ENCODE measurements around the gene PRKN.

The PRKN gene

GRCh38 chr6:162109480-162110050 is 618.0 kb downstream of the PRKN start:
- no peak overlapping the region for H3K27ac ChIP-seq
- TF ChIP-seq, protein P1, sequence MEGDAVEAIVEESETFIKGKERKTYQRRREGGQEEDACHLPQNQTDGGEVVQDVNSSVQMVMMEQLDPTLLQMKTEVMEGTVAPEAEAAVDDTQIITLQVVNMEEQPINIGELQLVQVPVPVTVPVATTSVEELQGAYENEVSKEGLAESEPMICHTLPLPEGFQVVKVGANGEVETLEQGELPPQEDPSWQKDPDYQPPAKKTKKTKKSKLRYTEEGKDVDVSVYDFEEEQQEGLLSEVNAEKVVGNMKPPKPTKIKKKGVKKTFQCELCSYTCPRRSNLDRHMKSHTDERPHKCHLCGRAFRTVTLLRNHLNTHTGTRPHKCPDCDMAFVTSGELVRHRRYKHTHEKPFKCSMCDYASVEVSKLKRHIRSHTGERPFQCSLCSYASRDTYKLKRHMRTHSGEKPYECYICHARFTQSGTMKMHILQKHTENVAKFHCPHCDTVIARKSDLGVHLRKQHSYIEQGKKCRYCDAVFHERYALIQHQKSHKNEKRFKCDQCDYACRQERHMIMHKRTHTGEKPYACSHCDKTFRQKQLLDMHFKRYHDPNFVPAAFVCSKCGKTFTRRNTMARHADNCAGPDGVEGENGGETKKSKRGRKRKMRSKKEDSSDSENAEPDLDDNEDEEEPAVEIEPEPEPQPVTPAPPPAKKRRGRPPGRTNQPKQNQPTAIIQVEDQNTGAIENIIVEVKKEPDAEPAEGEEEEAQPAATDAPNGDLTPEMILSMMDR (conservative IDR thresholded peaks at IDR 0.05): no peak

DNA sequence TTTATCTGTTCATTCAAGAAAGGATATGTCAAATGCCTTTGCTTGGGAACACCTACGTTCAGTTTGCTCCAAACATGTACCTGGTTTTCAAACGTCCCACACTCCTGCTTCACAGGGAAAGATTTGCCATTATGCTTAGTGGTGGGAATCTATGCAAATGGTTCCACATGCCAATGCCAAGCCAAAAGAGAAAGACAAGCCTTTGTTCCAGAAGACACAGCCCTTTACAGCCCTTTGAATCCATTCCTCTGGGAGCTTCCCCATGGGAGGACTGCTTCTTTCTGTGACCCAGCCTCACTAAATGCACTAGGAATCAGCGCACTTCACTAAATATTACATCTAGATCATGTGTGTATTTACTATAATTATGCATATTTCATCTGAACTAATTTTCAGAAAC is 619.5 kb downstream of the PRKN start:
- no peak overlapping the region for H3K27ac ChIP-seq
- TF ChIP-seq, protein P1 (conservative IDR thresholded peaks at IDR 0.05): no peak

DNA sequence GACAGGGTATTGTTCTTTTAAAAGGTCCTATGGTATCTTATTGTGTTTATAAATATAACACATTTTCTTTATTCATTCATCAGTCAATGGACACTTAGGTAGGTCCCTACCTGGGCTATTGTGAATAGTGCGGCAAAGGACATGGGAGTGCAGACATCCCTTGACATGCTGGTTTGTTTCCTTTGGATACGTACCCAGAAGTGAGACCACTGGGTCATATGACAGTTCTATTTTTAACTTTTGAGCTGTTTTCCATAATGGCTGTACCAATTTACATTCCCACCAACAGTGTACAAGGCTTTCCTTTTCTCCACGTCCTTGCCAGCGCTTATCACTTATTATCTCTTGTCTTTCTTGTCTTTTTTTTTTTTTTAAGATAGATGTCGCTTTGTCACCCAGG is 627.5 kb downstream of the PRKN start:
- no peak overlapping the region for H3K27ac ChIP-seq
- TF ChIP-seq, protein P1 (conservative IDR thresholded peaks at IDR 0.05): no peak

DNA sequence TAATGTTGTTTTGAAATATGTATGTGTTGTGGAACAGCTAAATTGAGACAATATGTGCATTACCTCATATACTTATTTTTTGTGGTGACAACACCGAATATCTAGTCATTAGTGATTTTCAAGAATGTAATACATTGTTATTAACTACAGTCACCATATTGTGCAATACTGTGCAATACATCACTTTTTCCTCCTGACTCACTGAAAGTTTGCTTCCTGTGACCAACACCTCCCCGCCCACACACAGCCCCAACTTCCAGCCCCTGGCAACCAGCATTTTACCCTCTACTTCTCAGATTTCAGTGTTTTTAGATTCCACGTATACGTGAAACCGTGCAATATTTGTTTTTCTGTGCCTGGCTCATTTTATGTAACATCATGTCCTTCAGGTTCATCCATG is 627.9 kb downstream of the PRKN start:
- TF ChIP-seq, protein P1 (conservative IDR thresholded peaks at IDR 0.05): no peak
- no peak overlapping the region for H3K27ac ChIP-seq

- no peak overlapping the region for H3K27ac ChIP-seq
- TF ChIP-seq, protein P1 (conservative IDR thresholded peaks at IDR 0.05): no peak
Observed at GRCh38 chr6:162092816-162093502, 634.6 kb downstream of the PRKN start.

DNA sequence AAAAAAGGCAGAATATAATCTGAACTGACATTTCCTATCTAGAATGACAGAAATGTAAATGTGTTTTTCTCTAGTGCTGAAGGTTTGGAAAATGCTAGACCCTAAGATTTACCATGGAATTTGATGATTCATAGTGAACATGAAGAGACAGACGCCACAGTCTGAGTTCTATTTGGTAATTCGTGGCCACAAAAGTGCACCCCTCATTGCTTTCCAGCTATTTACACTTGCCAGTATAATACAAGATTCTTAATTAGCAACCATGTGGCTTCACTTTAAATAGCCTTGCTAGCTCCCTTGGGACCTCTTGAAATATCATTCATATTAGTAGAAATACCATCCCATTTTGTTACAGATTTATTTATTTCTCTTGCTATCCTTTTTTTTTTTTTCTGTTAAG is 636.8 kb downstream of the PRKN start:
- H3K27ac ChIP-seq: no peak overlapping the region
- TF ChIP-seq, protein P1 (conservative IDR thresholded peaks at IDR 0.05): no peak

DNA sequence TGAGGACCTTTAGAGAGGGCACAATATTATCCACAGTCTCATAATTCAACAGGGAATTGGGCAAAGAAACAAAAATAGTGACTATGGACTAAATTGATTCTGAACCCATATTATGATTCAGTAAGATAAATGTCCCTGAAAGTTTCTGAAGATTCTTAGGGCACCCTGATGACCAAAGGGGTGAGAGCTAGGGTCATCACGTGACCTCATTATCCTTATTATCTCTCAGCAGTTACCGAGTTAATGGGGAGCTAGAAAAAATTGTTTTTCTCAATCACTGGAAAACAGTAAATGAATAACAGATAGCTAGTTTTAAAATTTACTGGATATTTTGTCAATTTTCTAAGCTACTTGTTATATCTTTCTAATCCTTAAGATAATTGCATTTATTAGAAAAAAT is 639.5 kb downstream of the PRKN start:
- no peak overlapping the region for H3K27ac ChIP-seq
- TF ChIP-seq, protein P1 (conservative IDR thresholded peaks at IDR 0.05): no peak

Measured in VCaP (cell line).